ENCODE data around the gene MIS18BP1.
"Not testable (repeated sequence)": the region's sequence is repeated elsewhere in the genome, so short reads cannot be mapped to it uniquely, and the experiment has no call there.

Gene MIS18BP1

GRCh38 chr14:45253070-45253753 is at the start of gene MIS18BP1:
TSS of gene MIS18BP1 (minus strand) at chr14:45253202. CDS start at chr14:45247286, 5,916 bp downstream.
- Histone ChIP-seq H3K9ac (ENCODE audit: low read depth, low read length) (peak within 1 kb of the TSS; percentile 96), H3K27me3 (ENCODE audit: insufficient read depth, low read length) (no peaks in the 10 kb centered on the region), H3K4me3 (ENCODE audit: low read length) (peak within 1 kb of the TSS; percentile 95), H3K9me3 (ENCODE audit: insufficient read depth, low read depth, low read length) (peaks cover 4% of the 10 kb centered on the region), H3K36me3 (ENCODE audit: insufficient read depth, low read depth, low read length) (no peaks in the 10 kb centered on the region), H3K4me1 (ENCODE audit: insufficient read depth, low read length) (peaks cover 3% of the 10 kb centered on the region; the same call in 1 of the 2 replicates), H3K27ac (ENCODE audit: low read length) (peak within 1 kb of the TSS; percentile 77)

GRCh38 chr14:45298423-45299117 is 45.6 kb upstream of the MIS18BP1 start:
- Histone ChIP-seq H3K27ac (ENCODE audit: low read length) (no peak overlapping the region), H3K9ac (ENCODE audit: low read depth, low read length) (no peak overlapping the region), H3K27me3 (ENCODE audit: insufficient read depth, low read length) (peaks cover 57% of the 10 kb centered on the region), H3K4me3 (ENCODE audit: low read length) (no peak overlapping the region), H3K4me1 (ENCODE audit: insufficient read depth, low read length) (peaks cover 10% of the 10 kb centered on the region; the same call in 1 of the 2 replicates), H3K9me3 (ENCODE audit: insufficient read depth, low read depth, low read length) (no peaks in the 10 kb centered on the region), H3K36me3 (ENCODE audit: insufficient read depth, low read depth, low read length) (no peaks in the 10 kb centered on the region)

- not testable (repeated sequence) for H3K9ac ChIP-seq (ENCODE audit: low read depth, low read length); H3K9me3 ChIP-seq (ENCODE audit: insufficient read depth, low read depth, low read length); H3K36me3 ChIP-seq (ENCODE audit: insufficient read depth, low read depth, low read length); H3K4me1 ChIP-seq (ENCODE audit: insufficient read depth, low read length); H3K27ac ChIP-seq (ENCODE audit: low read length)
- peak overlapping the region; percentile 17; the same call in 1 of the 2 replicates for H3K4me3 ChIP-seq (ENCODE audit: low read length)
- peaks cover 88% of the 10 kb centered on the region for H3K27me3 ChIP-seq (ENCODE audit: insufficient read depth, low read length)
These were observed 41.8 kb upstream of the MIS18BP1 start for GRCh38 chr14:45294796-45295195.

GRCh38 chr14:45290547-45290946 is 37.5 kb upstream of the MIS18BP1 start:
- Histone ChIP-seq H3K9ac (ENCODE audit: low read depth, low read length) (no peak overlapping the region), H3K27me3 (ENCODE audit: insufficient read depth, low read length) (peaks cover 49% of the 10 kb centered on the region), H3K36me3 (ENCODE audit: insufficient read depth, low read depth, low read length) (no peaks in the 10 kb centered on the region), H3K27ac (ENCODE audit: low read length) (no peak overlapping the region), H3K4me1 (ENCODE audit: insufficient read depth, low read length) (peaks cover 10% of the 10 kb centered on the region; the same call in 1 of the 2 replicates), H3K9me3 (ENCODE audit: insufficient read depth, low read depth, low read length) (no peaks in the 10 kb centered on the region), H3K4me3 (ENCODE audit: low read length) (no peak overlapping the region)

GRCh38 chr14:45287610-45288009 is 34.6 kb upstream of the MIS18BP1 start:
- Histone ChIP-seq H3K36me3 (ENCODE audit: insufficient read depth, low read depth, low read length) (no peaks in the 10 kb centered on the region), H3K4me3 (ENCODE audit: low read length) (no peak overlapping the region), H3K9ac (ENCODE audit: low read depth, low read length) (no peak overlapping the region), H3K9me3 (ENCODE audit: insufficient read depth, low read depth, low read length) (peaks cover 4% of the 10 kb centered on the region; the same call in 1 of the 2 replicates), H3K4me1 (ENCODE audit: insufficient read depth, low read length) (no peaks in the 10 kb centered on the region), H3K27me3 (ENCODE audit: insufficient read depth, low read length) (peaks cover 22% of the 10 kb centered on the region), H3K27ac (ENCODE audit: low read length) (no peak overlapping the region)

GRCh38 chr14:45284802-45285201 is 31.8 kb upstream of the MIS18BP1 start:
- Histone ChIP-seq H3K36me3 (ENCODE audit: insufficient read depth, low read depth, low read length) (no peaks in the 10 kb centered on the region), H3K27ac (ENCODE audit: low read length) (no peak overlapping the region), H3K4me3 (ENCODE audit: low read length) (no peak overlapping the region), H3K9me3 (ENCODE audit: insufficient read depth, low read depth, low read length) (peaks cover 4% of the 10 kb centered on the region; the same call in 1 of the 2 replicates), H3K4me1 (ENCODE audit: insufficient read depth, low read length) (no peaks in the 10 kb centered on the region), H3K27me3 (ENCODE audit: insufficient read depth, low read length) (no peaks in the 10 kb centered on the region), H3K9ac (ENCODE audit: low read depth, low read length) (no peak overlapping the region)

- not testable (repeated sequence) for H3K27ac ChIP-seq (ENCODE audit: low read length)
These were observed 28.9 kb upstream of the MIS18BP1 start for GRCh38 chr14:45281731-45282400.

GRCh38 chr14:45271858-45272537 is 19.0 kb upstream of the MIS18BP1 start:
- Histone ChIP-seq H3K9ac (ENCODE audit: low read depth, low read length) (no peak overlapping the region), H3K27ac (ENCODE audit: low read length) (no peak overlapping the region), H3K27me3 (ENCODE audit: insufficient read depth, low read length) (no peaks in the 10 kb centered on the region), H3K4me3 (ENCODE audit: low read length) (no peak overlapping the region), H3K9me3 (ENCODE audit: insufficient read depth, low read depth, low read length) (no peaks in the 10 kb centered on the region), H3K36me3 (ENCODE audit: insufficient read depth, low read depth, low read length) (no peaks in the 10 kb centered on the region), H3K4me1 (ENCODE audit: insufficient read depth, low read length) (no peaks in the 10 kb centered on the region)

More at GRCh38 chr14:45281731-45282400, 28.9 kb upstream of the MIS18BP1 start:
- not testable (repeated sequence) for H3K9ac ChIP-seq (ENCODE audit: low read depth, low read length); H3K4me1 ChIP-seq (ENCODE audit: insufficient read depth, low read length); H3K9me3 ChIP-seq (ENCODE audit: insufficient read depth, low read depth, low read length); H3K4me3 ChIP-seq (ENCODE audit: low read length); H3K36me3 ChIP-seq (ENCODE audit: insufficient read depth, low read depth, low read length); H3K27me3 ChIP-seq (ENCODE audit: insufficient read depth, low read length)

GRCh38 chr14:45270031-45270430 is 17.0 kb upstream of the MIS18BP1 start:
- Histone ChIP-seq H3K9me3 (ENCODE audit: insufficient read depth, low read depth, low read length) (no peaks in the 10 kb centered on the region), H3K9ac (ENCODE audit: low read depth, low read length) (no peak overlapping the region), H3K27ac (ENCODE audit: low read length) (no peak overlapping the region), H3K36me3 (ENCODE audit: insufficient read depth, low read depth, low read length) (no peaks in the 10 kb centered on the region), H3K4me3 (ENCODE audit: low read length) (no peak overlapping the region), H3K4me1 (ENCODE audit: insufficient read depth, low read length) (no peaks in the 10 kb centered on the region), H3K27me3 (ENCODE audit: insufficient read depth, low read length) (no peaks in the 10 kb centered on the region)

- H3K27ac ChIP-seq (ENCODE audit: low read length), result no peak overlapping the region
- no peaks in the 10 kb centered on the region for H3K36me3 ChIP-seq (ENCODE audit: insufficient read depth, low read depth, low read length)
- H3K27me3 ChIP-seq (ENCODE audit: insufficient read depth, low read length), result no peaks in the 10 kb centered on the region
- no peaks in the 10 kb centered on the region for H3K4me1 ChIP-seq (ENCODE audit: insufficient read depth, low read length)
- H3K9me3 ChIP-seq (ENCODE audit: insufficient read depth, low read depth, low read length), result no peaks in the 10 kb centered on the region
- no peak overlapping the region for H3K9ac ChIP-seq (ENCODE audit: low read depth, low read length)
- H3K4me3 ChIP-seq (ENCODE audit: low read length), result no peak overlapping the region
These were observed 14.1 kb upstream of the MIS18BP1 start for GRCh38 chr14:45267071-45267470.

- Histone ChIP-seq H3K27me3 (ENCODE audit: insufficient read depth, low read length) (no peaks in the 10 kb centered on the region), H3K9me3 (ENCODE audit: insufficient read depth, low read depth, low read length) (peaks cover 12% of the 10 kb centered on the region), H3K9ac (ENCODE audit: low read depth, low read length) (no peak overlapping the region), H3K4me3 (ENCODE audit: low read length) (no peak overlapping the region), H3K36me3 (ENCODE audit: insufficient read depth, low read depth, low read length) (no peaks in the 10 kb centered on the region), H3K27ac (ENCODE audit: low read length) (no peak overlapping the region), H3K4me1 (ENCODE audit: insufficient read depth, low read length) (no peaks in the 10 kb centered on the region)
These were observed 9.6 kb upstream of the MIS18BP1 start for GRCh38 chr14:45262637-45263036.
